Adrenal gland (tissue), 12 donors: ENCODE data around the gene ORAI2. TPM values are rescaled to one million over a fixed set of nuclear protein-coding genes. Genes with fewer than 3 reads are reported as not detected.

ENCODE experiments used
- DNase-seq, 7 donors: peaks; one replicate each; pipeline ENCODE4 v3.0.0-alpha.2; 2019 to 2020
- H3K27ac ChIP-seq, 5 donors: fragments of 200-600 bp; sonication (generic) in 4 of 5; 1 replicate in 3 of 5; 2 replicates in 2 of 5; pipeline versions ENCODE4 v1.5.1 to v1.8.0; 2016 to 2020; ENCODE audit warnings: mild to moderate bottlenecking in 1 of 5
- H3K27me3 ChIP-seq: fragments of 200-600 bp; 2 replicates; pipeline ENCODE4 v1.8.0; 2021
- H3K36me3 ChIP-seq, 2 donors: fragments of 200-600 bp; replicated peaks in 1 of 2; 1 replicate in 1 of 2; 2 replicates in 1 of 2; pipeline versions ENCODE4 v1.5.1 to v1.8.0; 2018 to 2022
- H3K4me1 ChIP-seq, 2 donors: fragments of 200-600 bp; replicated peaks in 1 of 2; 1 replicate in 1 of 2; 2 replicates in 1 of 2; pipeline versions ENCODE4 v1.5.1 to v1.8.0; 2018 to 2021
- H3K4me3 ChIP-seq, 4 donors: fragments of 200-600 bp; sonication (generic) in 3 of 4; one replicate each; pipeline ENCODE4 v1.5.1; 2016 to 2018
- H3K9me3 ChIP-seq, 3 donors: fragments of 200-600 bp; sonication (generic) in 1 of 3; replicated peaks in 1 of 3; 1 replicate in 2 of 3; 2 replicates in 1 of 3; pipeline versions ENCODE4 v1.5.1 to v1.8.0; 2016 to 2021
- CTCF ChIP-seq, 6 experiments: fragments of 450-650 bp in 4 of 6; fragments of 200-600 bp in 2 of 6; sonication (generic) in 1 of 6; IDR thresholded peaks; 1 replicate in 5 of 6; 2 replicates in 1 of 6; pipeline versions ENCODE4 v1.5.1 to v1.8.0; 2016 to 2021; ENCODE audit warnings: antibody characterized with exemption in 6 of 6, mild to moderate bottlenecking in 2 of 6, moderate library complexity in 1 of 6
- POLR2A ChIP-seq, 2 donors: fragments of 450-650 bp; IDR thresholded peaks; one replicate each; pipeline ENCODE4 v1.6.1; 2017; ENCODE audit warnings: antibody characterized with exemption in 2 of 2, mild to moderate bottlenecking in 2 of 2, moderate library complexity in 1 of 2
- WGBS, 4 donors: extraction: QIAGEN DNeasy Blood & Tissue Kit in 2 of 4; methylation state at CpG; one replicate each; pipeline versions ENCODE4 v1.1.5 to v1.1.7; 2013 to 2017; 5-methylcytosine and 5-hydroxymethylcytosine counted together
- intact Hi-C, 2 donors: fragments of 100-400 bp; cut with DNase I; formaldehyde crosslinking; loops; one replicate each; pipeline versions ENCODE4 v1.14.1 to v1.15.0; 2022 to 2023
- polyA plus RNA-seq, 3 donors: library from polyadenylated mRNA; stranded (reverse); fragments of 200-250 nt in 2 of 3; fragments of 350-450 nt in 1 of 3; fragmentation: Illumina TruSeq in 1 of 3; extraction: RNeasy Lipid Tissue Mini Kit (QIAGEN cat#74804) in 1 of 3; gene quantifications; one replicate each; pipeline ENCODE4 v1.2.3, GENCODE V29; 2013 to 2014
- total RNA-seq, 9 donors: library from RNA; depleted of rRNA in 4 of 9; stranded (reverse); fragments of >200 nt in 4 of 9; fragments of 120-200 nt in 1 of 9; fragmentation: NEBNext Ultra II Directional in 1 of 9; extraction: Animal tissue kit (Norgen Biotek cat#: 25700) in 1 of 9; gene quantifications; one replicate each; pipeline versions ENCODE4 v1.1.0 to v1.2.4, GENCODE V29; 2013 to 2023
- donor health status: healthy with polysubstance abuse.
- donor health status: Bipolar disorder and iron deficiency.
- donor health status: DM: yes; HTN: yes; CAD: no.
- donor health status: DM: no; HTN: no; CAD: no.
- donor health status: DM: no; HTN: no; CAD: no.
- donor health status: DM: yes; HTN: yes; CAD: no.

ORAI2 gene
- total and polyA plus RNA-seq, 12 donors = 6.9 to 110 (median 32.1) TPM

DNA sequence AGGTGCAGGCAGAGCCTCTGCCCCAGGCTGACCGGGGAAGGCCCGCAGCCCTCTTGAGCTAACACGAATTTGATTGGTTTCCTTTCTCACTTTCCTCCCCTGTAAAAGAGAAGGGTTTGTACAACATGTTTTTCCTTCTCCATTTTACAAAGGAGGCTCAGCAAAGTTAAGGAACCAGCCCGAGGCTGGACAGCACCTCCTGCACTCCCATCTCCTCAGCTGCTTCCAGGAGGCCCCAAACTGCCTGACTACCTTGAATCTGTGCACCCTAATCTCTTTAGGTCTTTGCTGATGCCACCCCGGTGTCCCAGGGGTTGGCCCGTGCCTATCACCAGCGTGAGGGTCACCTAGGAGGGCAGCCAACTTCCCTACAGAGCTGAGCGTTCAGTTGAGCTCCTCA is 27.1 kb downstream of the ORAI2 start:
- no peak overlapping the region for H3K27ac ChIP-seq
- H3K9me3 ChIP-seq = no peaks in the 10 kb centered on the region
- no peaks in the 10 kb centered on the region for H3K27me3 ChIP-seq
- no peak overlapping the region for H3K4me3 ChIP-seq
- TF ChIP-seq POLR2A (IDR thresholded peaks at IDR 0.05) (no peak), CTCF (IDR thresholded peaks at IDR 0.05) (no peak)
- H3K4me1 ChIP-seq = peaks cover 7 to 13% of the 10 kb centered on the region in 2 donors
- WGBS, 4 donors = 84 to 91% (median 90%) methylated on average over 8 of the region's 8 CpGs
- DNase-seq = no peak
- peaks cover 0 to 39% of the 10 kb centered on the region in 2 donors for H3K36me3 ChIP-seq
- intact Hi-C loops = loop anchor here in 1 of 2 donors (10.0 kb wide), 1 partner anchor 46 kb away; no protein-coding TSS in a partner anchor

GRCh38 chr7:102463841-102464576 is 30.6 kb downstream of the ORAI2 start:
- intact Hi-C loops = loop anchor here in 1 of 2 donors (10.0 kb wide), 1 partner anchor 49 kb away; no protein-coding TSS in a partner anchor
- no peaks in the 10 kb centered on the region for H3K27me3 ChIP-seq
- H3K36me3 ChIP-seq = peaks cover 0 to 6% of the 10 kb centered on the region in 2 donors
- H3K27ac ChIP-seq = peak overlapping the region in 3 of 5 donors; percentile 20 to 35 (median 21)
- peak in 1 of 7 donors; percentile 44 for DNase-seq
- H3K4me1 ChIP-seq = peaks cover 23 to 28% of the 10 kb centered on the region in 2 donors
- TF ChIP-seq POLR2A (IDR thresholded peaks at IDR 0.05) (no peak), CTCF (IDR thresholded peaks at IDR 0.05) (no peak)
- WGBS, 4 donors = 10 to 15% (median 12%) methylated on average over 16 to 24 of the region's 24 CpGs
- H3K4me3 ChIP-seq = peak overlapping the region; percentile 53 to 87 (median 78)
- no peaks in the 10 kb centered on the region for H3K9me3 ChIP-seq

DNA sequence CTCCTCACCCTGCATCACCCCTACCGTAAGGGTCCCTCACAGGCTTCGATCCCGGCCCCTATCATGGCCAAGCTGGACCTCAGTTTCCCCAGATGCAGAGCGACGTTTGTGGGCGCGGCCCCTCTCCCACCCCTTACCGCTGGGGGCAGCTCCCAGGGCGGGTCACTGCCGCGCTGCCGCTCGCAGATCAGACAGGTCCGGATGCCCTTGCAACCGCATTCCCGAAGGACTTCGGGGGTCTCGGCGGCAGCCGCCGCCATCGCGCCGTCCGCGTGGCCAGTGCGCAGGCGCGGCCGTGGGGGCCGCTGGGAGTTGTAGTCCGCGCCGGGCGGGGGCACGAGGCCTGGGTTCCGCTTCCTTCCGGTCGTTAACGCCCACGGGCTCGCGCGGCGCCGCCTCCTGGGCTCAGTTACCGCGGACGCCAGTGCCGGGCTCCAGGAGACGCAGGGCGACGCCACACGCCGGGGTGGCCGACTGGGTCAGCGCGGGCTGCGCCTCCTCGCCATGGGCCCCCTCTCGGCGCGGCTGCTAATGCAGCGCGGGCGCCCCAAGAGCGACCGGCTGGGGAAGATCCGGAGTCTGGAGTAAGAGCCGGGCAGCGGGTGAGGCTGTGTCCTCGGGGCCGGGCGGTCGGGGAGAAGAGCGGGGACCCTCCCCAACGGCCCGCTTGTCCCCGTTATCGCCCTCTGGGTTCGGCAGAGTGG is 31.4 kb downstream of the ORAI2 start, which contains the start of the genes ALKBH4 and LRWD1:
Gene ALKBH4, minus strand, starts transcription at position 287 of the 704 bp plus-strand sequence. Its CDS starts 27 bp downstream, at position 260.
Gene LRWD1, plus strand, starts transcription at position 408 of the 704 bp plus-strand sequence. Its CDS starts 97 bp downstream, at position 505.
- Histone ChIP-seq H3K36me3 (no peaks in the 10 kb centered on the region), H3K4me3 (peak within 1 kb of the TSS; percentile 53 to 87 (median 78)), H3K27ac (peak within 1 kb of the TSS in 3 of 5 donors; percentile 23 to 42 (median 35)), H3K27me3 (no peaks in the 10 kb centered on the region), H3K4me1 (peaks cover 27 to 33% of the 10 kb centered on the region in 2 donors), H3K9me3 (no peaks in the 10 kb centered on the region)
- intact Hi-C loops = loop anchor here in 1 of 2 donors (10.0 kb wide), 1 partner anchor 50 kb away; no protein-coding TSS in a partner anchor
- 0 to 1% (median 0%) methylated on average over 6 to 81 of the region's 81 CpGs for WGBS, 4 donors
- peak in 1 of 2 donors; percentile 77 for TF ChIP-seq POLR2A (IDR thresholded peaks at IDR 0.05)
- TF ChIP-seq CTCF (IDR thresholded peaks at IDR 0.05) = peak in 2 of 6 experiments; percentile 29
- peak; percentile 93 to 97 (median 94) for DNase-seq

DNA sequence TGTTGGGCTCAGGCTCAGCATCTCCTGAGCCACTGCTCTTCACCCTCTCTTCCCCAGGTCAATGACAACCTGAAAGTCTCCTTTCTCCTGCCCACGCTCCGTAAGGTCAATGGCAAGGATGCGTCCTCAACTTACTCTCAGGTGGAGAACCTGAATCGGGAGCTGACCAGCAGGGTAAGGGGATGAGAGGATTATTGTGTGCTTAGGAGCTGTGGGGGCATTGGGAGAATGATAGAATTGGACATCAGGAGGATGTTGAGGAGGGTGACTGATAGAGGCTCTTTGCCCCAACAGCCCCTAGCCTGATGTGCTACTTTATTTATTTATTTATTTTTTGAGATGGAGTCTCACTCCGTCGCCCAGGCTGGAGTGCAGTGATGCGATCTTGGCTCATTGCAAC is 32.7 kb downstream of the ORAI2 start:
- no peak overlapping the region for H3K4me3 ChIP-seq
- no peaks in the 10 kb centered on the region for H3K9me3 ChIP-seq
- H3K4me1 ChIP-seq = peaks cover 27 to 33% of the 10 kb centered on the region in 2 donors
- no peaks in the 10 kb centered on the region for H3K36me3 ChIP-seq
- DNase-seq = no peak
- TF ChIP-seq POLR2A (IDR thresholded peaks at IDR 0.05) (no peak), CTCF (IDR thresholded peaks at IDR 0.05) (no peak)
- 92 to 96% (median 94%) methylated on average over 7 of the region's 7 CpGs for WGBS, 4 donors
- no peaks in the 10 kb centered on the region for H3K27me3 ChIP-seq
- H3K27ac ChIP-seq = no peak overlapping the region
- intact Hi-C loops = loop anchor here in 1 of 2 donors (10.0 kb wide), 1 partner anchor 51 kb away; no protein-coding TSS in a partner anchor
